GM18502 (cell line): ENCODE results near the gene EIPR1.
"Not testable (repeated sequence)": the region's sequence is repeated elsewhere in the genome, so short reads cannot be mapped to it uniquely, and the experiment has no call there.

Source experiments
- ATAC-seq: cut with Tn5 transposase; IDR thresholded peaks from one replicate; pipeline ENCODE4 v1.9.1; 2021; ENCODE audit warnings: mild to moderate bottlenecking; ENCODE audit not compliant: unreplicated experiment, poor library complexity

The EIPR1 gene

GRCh38 chr2:3404349-3404894 lies 26.8 kb upstream of the EIPR1 start:
- ATAC-seq, result no peak

- peak; percentile 100 for ATAC-seq
Observed at GRCh38 chr2:3403587-3404334, 26.1 kb upstream of the EIPR1 start.

GRCh38 chr2:3399829-3400228 lies 22.2 kb upstream of the EIPR1 start:
- no peak for ATAC-seq

GRCh38 chr2:3399381-3399780 lies 21.8 kb upstream of the EIPR1 start:
- no peak for ATAC-seq

- no peak for ATAC-seq
Observed at GRCh38 chr2:3398857-3399256, 21.2 kb upstream of the EIPR1 start.

- ATAC-seq, result no peak
Observed at GRCh38 chr2:3396920-3397559, 19.4 kb upstream of the EIPR1 start.

GRCh38 chr2:3392216-3392615 lies 14.6 kb upstream of the EIPR1 start:
- no peak for ATAC-seq

GRCh38 chr2:3390041-3390440 lies 12.4 kb upstream of the EIPR1 start:
- no peak for ATAC-seq

- ATAC-seq, result no peak
Observed at GRCh38 chr2:3389193-3389592, 11.6 kb upstream of the EIPR1 start.

- no peak for ATAC-seq
Observed at GRCh38 chr2:3388412-3388738, 10.8 kb upstream of the EIPR1 start.

- ATAC-seq, result no peak
Observed at GRCh38 chr2:3387644-3388411, 10.2 kb upstream of the EIPR1 start.

GRCh38 chr2:3387011-3387410 lies 9.4 kb upstream of the EIPR1 start:
- ATAC-seq, result no peak

- ATAC-seq, result no peak
Observed at GRCh38 chr2:3386448-3386958, 8.9 kb upstream of the EIPR1 start.

GRCh38 chr2:3379647-3380534 lies 2.3 kb upstream of the EIPR1 start, which contains the start of gene TRAPPC12:
TRAPPC12 (plus strand) TSS chr2:3379694; CDS start chr2:3387624, 7,930 bp downstream.
- peak; percentile 77 for ATAC-seq

GRCh38 chr2:3379339-3379646 lies 1.7 kb upstream of the EIPR1 start:
- no peak for ATAC-seq

GRCh38 chr2:3377279-3377611 lies 373 bp downstream of the EIPR1 start:
- peak; percentile 23 for ATAC-seq

GRCh38 chr2:3376821-3377220 lies 797 bp downstream of the EIPR1 start:
- ATAC-seq, result no peak

GRCh38 chr2:3369340-3370181 lies 8.1 kb downstream of the EIPR1 start:
- not testable (repeated sequence) for ATAC-seq

- ATAC-seq, result no peak
Observed at GRCh38 chr2:3368261-3368722, 9.3 kb downstream of the EIPR1 start.
